GM18520 (cell line): ENCODE results near the gene OVCH2.
A peak's percentile ranks its signal among the peaks of the same experiment; 100 is the strongest.
"Not testable (repeated sequence)": the region's sequence is repeated elsewhere in the genome, so short reads cannot be mapped to it uniquely, and the experiment has no call there.

ENCODE experiments used
- ATAC-seq: cut with Tn5 transposase; IDR thresholded peaks from one replicate; pipeline ENCODE4 v1.9.1; 2021; ENCODE audit not compliant: unreplicated experiment

Gene OVCH2

GRCh38 chr11:7672276-7672959 is 33.9 kb downstream of the OVCH2 start:
- ATAC-seq = no peak

GRCh38 chr11:7671347-7672215 is 34.7 kb downstream of the OVCH2 start:
- ATAC-seq = peak; percentile 87

DNA sequence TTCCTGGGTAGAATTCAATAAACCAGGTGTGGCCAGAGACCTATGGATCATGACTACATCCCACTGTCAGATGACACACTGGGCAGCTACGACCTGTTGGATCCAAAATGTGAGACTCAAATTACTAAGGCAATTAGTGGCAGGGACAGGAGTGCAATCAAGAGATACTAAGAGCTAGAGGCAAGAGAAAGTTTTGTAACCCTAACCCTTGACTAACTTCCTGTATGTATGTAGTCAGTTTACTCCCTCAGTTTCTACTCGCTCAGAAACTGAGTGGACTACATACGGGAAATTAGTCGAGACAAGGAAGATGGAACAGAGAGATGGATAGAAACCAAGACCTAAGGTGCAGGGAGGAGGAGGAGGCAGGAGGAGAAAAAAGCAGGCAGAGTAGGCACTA is 35.6 kb downstream of the OVCH2 start:
- ATAC-seq = no peak

DNA sequence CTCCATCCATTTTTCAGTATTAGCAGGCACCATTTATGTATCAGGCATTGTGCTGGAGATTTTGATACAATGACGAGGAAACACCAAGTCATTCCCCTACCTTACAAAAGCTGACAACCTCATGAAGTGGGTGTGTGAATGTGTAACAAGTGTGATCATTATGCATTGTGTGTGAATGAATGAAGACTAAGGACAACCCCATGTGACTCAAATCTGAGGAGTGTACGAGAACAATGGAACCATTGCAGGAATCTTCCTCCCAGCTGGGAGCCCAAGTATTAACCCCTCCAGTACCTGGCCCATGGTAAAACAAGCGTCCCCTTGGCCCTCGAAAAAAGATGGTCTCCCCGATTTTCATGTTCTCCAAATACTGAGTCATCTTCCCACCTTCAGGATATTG is 37.4 kb downstream of the OVCH2 start:
- ATAC-seq = no peak

DNA sequence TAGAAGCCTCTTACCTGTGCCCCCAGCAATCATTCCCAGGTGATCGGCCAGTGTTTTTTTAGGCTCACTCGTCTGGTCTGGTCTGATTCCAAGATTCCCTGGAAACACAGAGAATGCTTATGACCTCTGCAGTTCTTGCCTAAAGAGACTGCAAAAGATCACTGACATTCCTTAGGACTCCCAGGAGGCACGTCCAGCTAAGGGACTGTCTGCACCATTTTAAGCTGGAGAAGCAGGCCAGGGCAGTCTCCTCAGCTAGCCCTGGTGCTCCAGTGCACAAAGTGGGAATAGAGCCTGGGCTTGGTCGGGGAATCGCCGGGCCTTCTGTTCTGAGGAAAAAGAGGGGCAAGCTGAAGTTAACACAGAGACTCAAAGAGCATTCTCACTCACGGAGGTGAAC is 37.8 kb downstream of the OVCH2 start:
- no peak for ATAC-seq

DNA sequence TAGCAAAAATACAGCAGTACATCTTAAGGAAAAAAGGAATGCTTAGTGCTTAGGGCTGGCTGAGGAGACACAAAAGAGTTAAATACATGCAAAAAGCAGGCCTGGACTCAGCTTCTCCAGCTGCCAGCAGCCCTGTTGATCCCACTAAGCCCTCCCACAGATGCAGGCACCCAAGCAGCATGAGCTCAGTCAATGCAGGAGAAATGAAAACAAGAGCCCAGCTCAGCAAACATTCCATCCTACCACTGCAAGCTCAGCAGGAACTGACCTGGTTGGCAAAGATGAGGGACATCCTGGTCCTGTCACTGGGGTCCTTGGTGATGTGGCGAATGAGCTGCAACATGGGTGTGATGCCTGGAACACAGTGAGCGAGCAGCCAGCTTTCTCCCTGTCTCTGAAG is 38.8 kb downstream of the OVCH2 start:
- no peak for ATAC-seq

DNA sequence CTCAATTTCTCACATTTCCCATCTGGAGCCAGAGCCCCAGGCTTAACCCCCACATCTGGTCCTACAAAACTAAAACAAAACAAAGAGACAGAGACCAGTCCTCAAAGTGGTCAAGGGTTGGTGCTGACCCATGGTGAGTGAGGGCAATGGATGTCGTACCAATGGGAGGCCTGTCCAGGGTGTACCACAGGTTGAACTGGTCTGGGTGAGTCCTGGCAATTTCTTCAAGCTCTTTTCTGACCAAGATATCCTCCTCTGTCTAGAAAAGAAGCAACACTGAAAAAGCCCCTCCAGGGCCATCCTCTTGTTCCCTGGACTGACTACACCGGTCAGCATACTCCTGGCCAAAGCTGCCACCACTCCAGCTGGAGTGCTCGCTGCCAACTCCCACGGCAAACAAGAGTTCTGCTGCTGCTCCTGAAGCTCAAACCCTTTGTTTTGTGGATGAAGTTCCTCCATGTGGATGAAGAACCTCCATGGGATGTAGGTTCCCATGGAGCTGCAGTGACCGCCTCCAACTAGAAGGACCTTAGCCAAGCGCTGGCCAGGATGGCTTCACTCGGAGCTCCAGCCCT is 39.9 kb downstream of the OVCH2 start:
- ATAC-seq = no peak

DNA sequence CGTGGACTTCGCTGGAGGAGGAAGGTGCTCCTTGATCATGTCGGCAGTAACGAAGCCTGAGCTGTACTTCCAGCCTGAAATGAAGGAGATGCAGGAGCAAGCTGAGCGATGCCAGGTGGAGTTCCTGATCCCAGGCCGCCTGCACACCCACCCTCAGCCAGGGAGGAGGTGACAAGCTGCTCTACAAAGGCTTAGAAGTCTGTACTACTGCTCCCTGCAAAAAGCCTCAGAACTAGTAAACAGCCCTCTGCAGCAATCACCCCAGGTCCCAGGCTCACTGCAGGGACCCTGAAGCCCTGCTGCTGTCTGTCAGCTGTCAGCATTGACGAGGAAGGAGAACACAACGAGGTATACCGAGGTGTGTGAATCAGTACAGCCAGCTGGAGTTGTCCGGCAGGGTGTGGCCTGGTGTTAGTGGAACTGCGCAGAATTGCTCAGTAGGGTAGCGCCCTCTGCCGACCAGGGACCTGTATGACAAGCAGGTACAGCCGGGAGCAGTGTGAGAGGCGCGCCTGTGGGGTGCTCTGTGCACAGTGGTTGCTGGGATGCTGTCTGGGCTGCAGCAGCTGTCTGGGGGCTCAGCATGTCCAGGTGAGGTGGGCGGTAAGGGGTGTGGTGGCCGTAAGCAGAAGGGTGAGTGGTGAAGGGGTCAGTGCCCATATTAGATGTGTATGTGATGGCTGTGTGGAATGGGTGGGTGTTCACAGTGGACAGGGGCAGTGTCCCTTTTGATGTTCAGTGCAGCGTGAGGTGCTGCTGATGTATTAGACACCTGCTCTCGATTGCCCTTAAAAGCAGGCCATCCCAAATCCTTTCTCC is 40.6 kb downstream of the OVCH2 start:
- ATAC-seq = peak; percentile 92

- ATAC-seq = no peak
These were observed 41.4 kb downstream of the OVCH2 start for GRCh38 chr11:7664867-7665266.

DNA sequence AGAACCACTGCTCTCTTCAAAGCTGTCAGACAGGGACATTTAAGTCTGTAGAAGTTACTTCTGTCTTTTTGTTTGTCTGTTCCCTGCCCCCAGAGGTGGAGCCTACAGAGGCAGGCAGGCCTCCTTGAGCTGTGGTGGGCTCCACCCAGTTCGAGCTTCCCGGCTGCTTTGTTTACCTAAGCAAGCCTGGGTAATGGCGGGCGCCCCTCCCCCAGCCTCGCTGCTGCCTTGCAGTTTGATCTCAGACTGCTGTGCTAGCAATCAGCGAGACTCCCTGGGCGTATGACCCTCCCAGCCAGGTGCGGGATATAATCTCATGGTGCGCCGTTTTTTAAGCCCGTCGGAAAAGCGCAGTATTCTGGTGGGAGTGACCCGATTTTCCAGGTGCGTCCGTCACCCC is 42.7 kb downstream of the OVCH2 start:
- ATAC-seq = not testable (repeated sequence)

DNA sequence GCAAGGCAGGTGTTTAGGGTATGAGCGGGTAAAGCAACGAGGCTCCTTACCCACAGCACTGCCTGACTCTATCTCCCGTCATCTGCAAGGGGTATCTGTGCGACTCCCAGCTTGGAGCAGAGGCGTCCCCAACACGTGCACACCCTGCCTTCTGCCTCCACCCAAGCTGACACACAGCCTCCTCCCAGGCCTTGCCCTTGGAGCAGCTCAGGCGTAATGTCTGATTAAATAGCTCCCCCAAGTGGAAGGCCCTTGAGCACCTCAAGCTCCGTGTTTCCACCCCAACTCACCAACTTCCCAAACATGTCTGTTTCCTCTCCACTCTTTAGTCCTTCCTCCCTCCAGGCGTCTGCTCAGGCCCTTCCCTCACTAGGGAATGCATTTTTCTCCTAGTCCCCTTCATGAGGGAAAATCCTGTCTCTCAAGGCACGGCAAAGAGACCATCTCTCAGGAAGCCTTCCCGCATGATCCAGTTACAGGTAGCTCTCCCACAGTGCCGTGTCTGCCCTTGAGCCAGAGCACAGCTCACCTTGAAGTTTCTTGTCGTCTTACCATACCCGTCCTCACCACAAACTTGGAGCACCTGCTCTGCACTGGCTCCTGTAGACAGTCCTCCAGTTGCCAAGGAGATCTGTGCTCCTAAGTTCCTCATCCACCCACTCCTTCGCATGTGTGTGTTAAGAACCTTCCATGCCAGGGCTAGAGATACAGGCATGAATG is 48.8 kb downstream of the OVCH2 start:
- ATAC-seq = no peak

DNA sequence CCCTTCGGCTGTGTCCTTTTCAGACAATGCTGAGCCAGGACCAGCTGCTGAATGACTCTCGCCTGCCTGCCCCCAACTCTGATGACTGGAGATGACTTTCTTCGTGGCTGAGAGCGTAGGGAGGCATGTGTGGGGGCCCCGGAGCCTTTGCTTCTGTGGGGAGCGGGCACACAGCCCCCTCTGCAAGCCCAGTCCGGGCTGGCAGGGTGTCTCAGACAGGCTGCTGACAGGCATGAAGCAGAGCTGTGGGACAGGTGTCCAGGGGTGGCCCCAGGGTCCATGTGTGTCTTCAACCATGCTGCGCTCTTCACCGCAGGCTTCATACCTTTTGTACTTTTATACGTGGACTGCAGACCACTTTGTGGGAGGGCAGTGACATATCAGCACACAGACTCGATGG is 49.6 kb downstream of the OVCH2 start:
- no peak for ATAC-seq

DNA sequence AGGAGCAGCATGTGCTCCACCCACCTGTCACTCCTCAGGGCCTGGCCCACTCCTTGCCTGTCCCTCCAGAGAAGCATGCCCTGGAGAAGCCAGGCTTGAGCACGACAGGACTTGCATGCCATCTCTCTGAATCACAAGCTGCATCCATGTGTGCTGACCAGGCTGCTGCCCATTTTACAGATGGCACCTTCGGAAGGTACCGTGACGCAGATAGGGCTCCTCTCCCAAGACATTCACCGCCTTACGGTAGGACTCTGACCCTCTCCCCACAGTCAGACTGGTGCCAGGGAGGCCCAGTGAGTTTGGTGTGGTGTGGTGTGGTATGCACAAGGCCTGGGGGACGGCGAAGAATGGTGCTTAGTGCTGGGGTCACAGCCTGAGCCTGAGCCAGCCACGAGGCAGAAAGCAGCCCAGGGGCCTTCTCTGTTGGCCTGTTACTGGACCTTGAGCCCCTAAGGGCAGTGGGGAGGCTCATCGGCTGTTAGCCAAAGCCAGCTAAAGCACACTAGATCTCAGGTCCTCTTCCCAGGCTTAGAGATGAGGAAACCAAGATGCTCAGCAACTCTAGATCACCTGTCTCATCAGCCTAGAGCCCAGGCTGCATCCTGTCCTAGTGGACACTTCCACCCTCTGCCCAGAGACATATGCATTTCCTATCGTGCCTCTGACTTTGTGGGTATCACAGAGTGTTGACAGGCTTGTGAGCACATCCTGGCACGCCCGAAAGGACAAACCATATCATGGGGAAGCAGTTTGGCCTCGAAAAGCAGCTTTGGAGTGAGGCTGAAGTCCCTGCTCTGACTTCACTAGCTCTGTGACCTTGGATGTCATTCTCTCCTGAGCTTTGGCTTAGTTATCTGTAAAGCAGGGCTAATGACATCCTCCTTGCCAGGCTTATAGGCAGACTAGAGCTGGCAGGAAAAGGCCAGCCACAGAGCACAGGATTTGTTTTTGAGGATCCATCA is 50.7 kb downstream of the OVCH2 start:
- ATAC-seq = no peak

DNA sequence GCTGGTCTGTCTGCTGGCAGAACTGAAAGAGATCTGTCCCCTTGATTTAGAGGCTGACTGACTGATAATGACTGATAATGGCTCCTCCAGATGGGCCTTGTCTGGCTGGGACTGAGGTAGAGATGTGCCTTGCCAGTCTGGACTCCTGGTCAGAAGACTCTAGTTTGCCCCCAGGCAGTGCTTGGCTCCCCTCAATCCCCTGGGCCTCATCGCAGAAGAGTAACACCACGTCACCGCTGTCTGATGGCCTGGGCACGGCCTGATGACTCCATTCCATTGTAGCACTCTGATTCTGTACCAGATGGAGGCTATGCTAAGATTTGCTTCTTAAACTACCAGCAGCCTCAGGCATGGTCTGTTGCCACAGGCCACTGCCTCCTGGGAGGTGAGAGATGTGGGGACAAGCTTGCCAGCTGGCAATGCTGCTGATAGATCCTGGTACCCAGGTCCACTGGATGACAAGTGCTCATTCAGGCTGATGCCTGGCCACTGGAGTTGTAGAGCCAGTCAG is 52.0 kb downstream of the OVCH2 start:
- no peak for ATAC-seq

- ATAC-seq = no peak
These were observed 54.6 kb downstream of the OVCH2 start for GRCh38 chr11:7651700-7652099.

DNA sequence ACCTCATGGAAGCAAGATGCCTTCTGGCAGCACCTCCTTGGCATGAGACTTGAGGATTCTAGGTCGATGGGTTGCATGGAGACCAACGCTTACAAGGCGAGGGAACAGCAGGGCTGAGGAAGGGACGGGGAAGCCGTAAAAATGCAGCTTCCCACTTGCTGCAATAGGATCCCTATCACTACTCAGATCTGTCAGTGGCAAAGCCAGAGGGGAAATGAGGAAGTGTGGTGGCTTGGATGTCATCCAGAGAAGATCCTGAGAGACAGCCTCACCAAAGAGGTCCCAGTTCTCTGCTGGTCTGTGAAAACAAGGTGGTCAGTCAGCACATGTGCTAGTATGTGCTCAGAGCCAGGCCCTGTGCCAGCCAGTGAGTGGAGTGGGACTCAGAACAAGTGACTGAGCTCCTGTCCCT is 55.1 kb downstream of the OVCH2 start:
- ATAC-seq = no peak

GRCh38 chr11:7648264-7648663 is 58.0 kb downstream of the OVCH2 start:
- no peak for ATAC-seq

DNA sequence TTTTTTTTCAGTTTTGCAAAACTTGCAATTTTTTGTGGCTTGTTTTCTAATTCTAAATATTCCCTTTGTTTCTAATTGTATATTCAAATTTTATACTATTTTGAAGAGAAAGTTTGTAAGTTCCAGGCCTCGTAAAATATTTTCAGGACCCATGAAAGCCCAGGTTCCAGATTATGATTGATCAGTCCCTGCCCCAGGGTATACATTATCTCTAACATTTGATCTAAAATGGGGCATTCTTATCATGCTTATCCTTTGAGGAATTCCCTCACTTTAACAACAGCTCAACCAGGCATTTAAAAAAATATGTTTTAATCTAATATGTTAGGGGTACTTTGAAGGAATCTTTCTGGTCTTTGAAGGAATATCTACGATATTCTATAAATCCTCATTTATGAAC is 59.4 kb downstream of the OVCH2 start:
- no peak for ATAC-seq

DNA sequence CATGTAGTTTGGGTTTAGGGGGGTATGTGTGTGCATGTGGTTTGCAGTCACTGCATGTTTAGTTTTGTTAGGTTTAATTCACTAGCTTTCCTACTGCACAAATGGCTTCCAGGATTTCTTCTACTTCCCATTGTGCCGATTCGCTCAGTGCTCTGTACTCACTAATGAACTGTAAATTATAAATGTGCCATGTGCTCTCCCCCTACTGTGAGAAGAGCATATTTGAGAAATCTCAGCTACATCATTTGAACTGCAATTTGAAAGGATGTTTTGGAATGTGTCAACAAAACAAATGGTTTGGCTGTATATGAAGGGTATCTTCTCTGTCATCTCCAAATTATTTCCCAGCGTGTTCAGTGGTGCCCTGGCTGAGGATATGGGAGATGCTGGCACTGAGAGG is 61.1 kb downstream of the OVCH2 start:
- ATAC-seq = no peak
